Transverse colon (tissue), 4 donors: ENCODE results near the gene TMEM37. TPM values are rescaled to one million over a fixed set of nuclear protein-coding genes. Genes with fewer than 3 reads are reported as not detected.

ENCODE experiments used
- DNase-seq: peaks from one replicate; pipeline ENCODE4 v3.0.0-alpha.2; 2019
- H3K27ac ChIP-seq, 4 donors: fragments of 200-600 bp; sonication (generic); 2 replicates each; pipeline ENCODE4 v1.5.1; 2016 to 2018; ENCODE audit warnings: inconsistent platforms in 4 of 4
- H3K27me3 ChIP-seq: fragments of 200-600 bp; sonication (generic); 2 replicates; pipeline ENCODE4 v1.5.1; 2017; ENCODE audit warnings: inconsistent platforms
- H3K36me3 ChIP-seq, 4 donors: fragments of 200-600 bp; sonication (generic); 2 replicates each; pipeline ENCODE4 v1.5.1; 2017 to 2019; ENCODE audit warnings: inconsistent platforms in 4 of 4
- H3K4me1 ChIP-seq, 4 donors: fragments of 200-600 bp; sonication (generic); 2 replicates each; pipeline ENCODE4 v1.5.1; 2017 to 2020; ENCODE audit warnings: inconsistent platforms in 4 of 4
- H3K4me3 ChIP-seq, 4 donors: fragments of 200-600 bp; sonication (generic); 1 replicate in 1 of 4; 2 replicates in 3 of 4; pipeline versions ENCODE4 v1.5.1 to v1.6.1; 2017 to 2019; ENCODE audit warnings: inconsistent platforms in 4 of 4
- H3K9me3 ChIP-seq, 2 donors: fragments of 200-600 bp; sonication (generic); 2 replicates each; pipeline ENCODE4 v1.5.1; 2017 to 2019; ENCODE audit warnings: inconsistent platforms in 2 of 2
- CTCF ChIP-seq, 5 experiments: fragments of 200-600 bp in 3 of 5; fragments of 450-650 bp in 2 of 5; sonication (generic) in 3 of 5; IDR thresholded peaks; 1 replicate in 2 of 5; 2 replicates in 3 of 5; pipeline ENCODE4 v1.5.1; 2016 to 2017; ENCODE audit warnings: antibody characterized with exemption in 5 of 5, inconsistent platforms in 3 of 5, mild to moderate bottlenecking in 2 of 5, moderate library complexity in 1 of 5
- EP300 ChIP-seq: sonication (generic); formaldehyde crosslinking; IDR thresholded peaks from one replicate; pipeline ENCODE4 v1.6.1; 2017; ENCODE audit warnings: antibody characterized with exemption, low read depth
- POLR2A ChIP-seq: fragments of 450-650 bp; IDR thresholded peaks from one replicate; pipeline ENCODE4 v1.6.1; 2016; ENCODE audit warnings: antibody characterized with exemption, mild to moderate bottlenecking, moderate library complexity
- POLR2AphosphoS5 ChIP-seq, 3 donors: sonication (generic); formaldehyde crosslinking; IDR thresholded peaks; one replicate each; pipeline ENCODE4 v1.6.1; 2016; ENCODE audit warnings: antibody characterized with exemption in 3 of 3
- WGBS, 2 donors: methylation state at CpG; one replicate each; pipeline ENCODE4 v1.1.5; 2018; ENCODE audit warnings: low coverage in 1 of 2; 5-methylcytosine and 5-hydroxymethylcytosine counted together
- in situ Hi-C, 4 donors: fragments of 200-750 bp; cut with MboI; loops; one replicate each; pipeline versions ENCODE4 v1.15.0 to v1.15.1; 2017; ENCODE audit warnings: low sequenced_read_pairs in 3 of 4, low pct_ligation_motif_present in 1 of 4, low pct_unique_long_range_greater_than_20kb in 1 of 4
- intact Hi-C: fragments of 100-400 bp; cut with DNase I; formaldehyde crosslinking; loops from one replicate; pipeline ENCODE4 v1.15.1; 2023; ENCODE audit warnings: low total_unique reads
- total RNA-seq, 4 donors: library from RNA; depleted of rRNA; stranded (reverse); fragments of >200 nt; gene quantifications; one replicate each; pipeline ENCODE4 v1.1.0, GENCODE V29; 2016

Gene TMEM37
- 100 to 1,000 TPM in 3 of 4 donors, 10 to 100 TPM in 1; 18.7 to 210 (median 157) TPM for total RNA-seq

GRCh38 chr2:119431155-119431975 is at the start of gene TMEM37:
TMEM37 (plus strand) TSS chr2:119431854; CDS start chr2:119431904, 50 bp downstream.
- Histone ChIP-seq H3K4me3 (peak within 1 kb of the TSS; percentile 48 to 68 (median 56)), H3K9me3 (no peaks in the 10 kb centered on the region), H3K27me3 (no peaks in the 10 kb centered on the region), H3K36me3 (no peaks in the 10 kb centered on the region), H3K27ac (peak within 1 kb of the TSS; percentile 65 to 88 (median 87)), H3K4me1 (peaks cover 0 to 81% (median 53%) of the 10 kb centered on the region in 4 donors)
- WGBS, 2 donors, result 4 to 40% methylated on average over 4 to 59 of the region's 72 CpGs
- intact Hi-C loops (no loop called here), in situ Hi-C loops (no loop called here)
- TF ChIP-seq EP300 (no peak), CTCF (IDR thresholded peaks at IDR 0.05) (no peak), POLR2A (peak; percentile 73), POLR2AphosphoS5 (IDR thresholded peaks at IDR 0.05) (peak in 2 of 3 donors; percentile 60 to 69)
- DNase-seq, result peak; percentile 84

GRCh38 chr2:119383410-119384140 is 48.1 kb upstream of the TMEM37 start:
- Histone ChIP-seq H3K27ac (no peak overlapping the region), H3K27me3 (no peaks in the 10 kb centered on the region), H3K9me3 (no peaks in the 10 kb centered on the region), H3K4me1 (peaks cover 0 to 12% (median 9%) of the 10 kb centered on the region in 4 donors), H3K36me3 (no peaks in the 10 kb centered on the region), H3K4me3 (no peak overlapping the region)
- WGBS, 2 donors, result 56 to 67% methylated on average over 1 to 6 of the region's 6 CpGs
- DNase-seq, result no peak
- in situ Hi-C loops, result no loop called here
- TF ChIP-seq EP300 (no peak), CTCF (IDR thresholded peaks at IDR 0.05) (no peak), POLR2AphosphoS5 (IDR thresholded peaks at IDR 0.05) (no peak), POLR2A (no peak)
- intact Hi-C loops, result no loop called here

GRCh38 chr2:119384971-119385370 is 46.7 kb upstream of the TMEM37 start:
- in situ Hi-C loops (no loop called here), intact Hi-C loops (no loop called here)
- no peaks in the 10 kb centered on the region for H3K9me3 ChIP-seq
- H3K4me1 ChIP-seq, result peaks cover 0 to 18% (median 15%) of the 10 kb centered on the region in 4 donors
- no peak for DNase-seq
- H3K36me3 ChIP-seq, result no peaks in the 10 kb centered on the region
- H3K27me3 ChIP-seq, result no peaks in the 10 kb centered on the region
- H3K27ac ChIP-seq, result no peak overlapping the region
- no peak for TF ChIP-seq CTCF (IDR thresholded peaks at IDR 0.05)
- TF ChIP-seq POLR2A, result no peak
- no peak for TF ChIP-seq EP300
- no peak for TF ChIP-seq POLR2AphosphoS5 (IDR thresholded peaks at IDR 0.05)
- WGBS, 2 donors, result 96% methylated on average over 4 of the region's 4 CpGs; no CpG with 5 or more reads in 1 of the 2 donors
- H3K4me3 ChIP-seq, result no peak overlapping the region

- Histone ChIP-seq H3K4me1 (peaks cover 0 to 20% (median 15%) of the 10 kb centered on the region in 4 donors), H3K4me3 (no peak overlapping the region), H3K27me3 (no peaks in the 10 kb centered on the region), H3K36me3 (no peaks in the 10 kb centered on the region), H3K27ac (no peak overlapping the region), H3K9me3 (no peaks in the 10 kb centered on the region)
- intact Hi-C loops, result no loop called here
- in situ Hi-C loops, result no loop called here
- 86 to 90% methylated on average over 2 to 3 of the region's 3 CpGs for WGBS, 2 donors
- no peak for DNase-seq
- TF ChIP-seq POLR2AphosphoS5 (IDR thresholded peaks at IDR 0.05) (no peak), CTCF (IDR thresholded peaks at IDR 0.05) (no peak), EP300 (no peak), POLR2A (no peak)
These were observed 46.2 kb upstream of the TMEM37 start for GRCh38 chr2:119385466-119385865.
